H1 (cell line): ENCODE results near the gene PIGL. TPM values are rescaled to one million over a fixed set of nuclear protein-coding genes. Genes with fewer than 3 reads are reported as not detected.

Source experiments
- CTCF ChIA-PET: fragments of 300-600 bp; sonication (Branson Sonifier 250); formaldehyde crosslinking; loops from one replicate; lab custom pipeline; 2021; ENCODE audit not compliant: partially characterized antibody; lab: Charles Lee
- POLR2A ChIA-PET: fragments of 300-600 bp; sonication (Branson Sonifier 250); formaldehyde crosslinking; loops from one replicate; lab custom pipeline; 2021; ENCODE audit warnings: inconsistent platforms; ENCODE audit not compliant: partially characterized antibody; lab: Charles Lee
- DNase-seq, 2 experiments: peaks; one replicate each; pipeline versions ENCODE4 v3.0.0 to v3.0.0-alpha.2; 2010 to 2022; ENCODE audit warnings: low spot score in 2 of 2, low read depth in 1 of 2, mixed read lengths in 1 of 2
- FAIRE-seq: peaks from 2 replicates; lab custom pipeline; 2011; peaks lifted over from hg19 to GRCh38; lab: Jason Lieb, UNC
- H2AFZ ChIP-seq: 2 replicates; pipeline ENCODE4 v1.8.1; 2012; ENCODE audit warnings: low read length, inconsistent platforms
- H2AK5ac ChIP-seq: 2 replicates; pipeline ENCODE4 v1.6.1; 2013; ENCODE audit warnings: low read depth, low read length
- H2BK120ac ChIP-seq: replicated peaks from 2 replicates; pipeline ENCODE3; 2013; ENCODE audit warnings: low read depth, low read length, inconsistent platforms
- H2BK12ac ChIP-seq: 2 replicates; pipeline ENCODE4 v1.6.1; 2013; ENCODE audit warnings: low read depth, low read length
- H2BK15ac ChIP-seq: 2 replicates; pipeline ENCODE4 v1.6.1; 2013; ENCODE audit warnings: low read length
- H2BK20ac ChIP-seq: 2 replicates; pipeline ENCODE4 v1.6.1; 2013; ENCODE audit warnings: low read length
- H2BK5ac ChIP-seq: 2 replicates; pipeline ENCODE4 v1.6.1; 2013; ENCODE audit warnings: low read depth, low read length
- H3K14ac ChIP-seq: 2 replicates; pipeline ENCODE4 v1.6.1; 2013; ENCODE audit warnings: inconsistent platforms; ENCODE audit not compliant: insufficient read length
- H3K18ac ChIP-seq: 2 replicates; pipeline ENCODE4 v1.6.1; 2013; ENCODE audit warnings: low read length; ENCODE audit errors: extremely low read depth
- H3K23ac ChIP-seq: 2 replicates; pipeline ENCODE4 v1.6.1; 2013; ENCODE audit warnings: inconsistent platforms; ENCODE audit not compliant: insufficient read length
- H3K23me2 ChIP-seq: 2 replicates; pipeline ENCODE4 v1.6.1; 2013; ENCODE audit warnings: low read depth, low read length
- H3K27ac ChIP-seq: 2 replicates; pipeline ENCODE4 v1.6.1; 2011; ENCODE audit warnings: low read depth, low read length, inconsistent platforms
- H3K27me3 ChIP-seq, 4 experiments: replicated peaks in 1 of 4; 1 replicate in 1 of 4; 2 replicates in 3 of 4; pipeline versions ENCODE4 v1.6.1 to v1.8.1; 2011 to 2013; ENCODE audit warnings: low read length in 3 of 4, mild to moderate bottlenecking in 3 of 4, inconsistent platforms in 2 of 4, mixed read lengths in 2 of 4, moderate library complexity in 1 of 4; ENCODE audit not compliant: control insufficient read depth in 3 of 4, insufficient read depth in 3 of 4; ENCODE audit errors: extremely low read depth in 1 of 4
- H3K36me3 ChIP-seq, 4 experiments: 2 replicates each; pipeline versions ENCODE4 v1.6.1 to v1.8.1; 2011 to 2013; ENCODE audit warnings: mild to moderate bottlenecking in 4 of 4, low read length in 3 of 4, moderate library complexity in 2 of 4, control low read depth in 1 of 4, inconsistent platforms in 1 of 4; ENCODE audit not compliant: insufficient read depth in 4 of 4, control insufficient read depth in 2 of 4
- H3K4ac ChIP-seq: replicated peaks from 2 replicates; pipeline ENCODE3; 2013; ENCODE audit warnings: low read length, low read depth, mixed read lengths, inconsistent platforms; ENCODE audit not compliant: insufficient read length
- H3K4me1 ChIP-seq, 4 experiments: replicated peaks in 1 of 4; 1 replicate in 1 of 4; 2 replicates in 3 of 4; pipeline versions ENCODE4 v1.6.1 to v1.8.1; 2011 to 2013; ENCODE audit warnings: low read length in 3 of 4, inconsistent platforms in 2 of 4, mixed read lengths in 1 of 4; ENCODE audit not compliant: insufficient read depth in 4 of 4, control insufficient read depth in 3 of 4
- H3K4me2 ChIP-seq, 2 experiments: 2 replicates each; pipeline versions ENCODE4 v1.6.1 to v1.8.1; 2011 to 2013; ENCODE audit warnings: low read depth in 2 of 2, low read length in 2 of 2, control low read depth in 1 of 2, inconsistent platforms in 1 of 2, mild to moderate bottlenecking in 1 of 2; ENCODE audit not compliant: insufficient read depth in 1 of 2
- H3K4me3 ChIP-seq, 4 experiments: fragments of 200-600, 300-600 bp in 1 of 4; sonication (generic), shearing (Covaris generic), sonication (Bioruptor Twin) in 1 of 4; 2 replicates each; pipeline versions ENCODE4 v1.5.1 to v1.8.1; 2011 to 2016; ENCODE audit warnings: low read length in 4 of 4, low read depth in 3 of 4, control low read depth in 2 of 4, inconsistent platforms in 2 of 4, mild to moderate bottlenecking in 2 of 4, mixed read lengths in 1 of 4, moderate library complexity in 1 of 4; ENCODE audit not compliant: insufficient read depth in 2 of 4; ENCODE audit errors: extremely low read depth in 1 of 4
- H3K56ac ChIP-seq: replicated peaks from 2 replicates; pipeline ENCODE3; 2013; ENCODE audit warnings: low read depth, mild to moderate bottlenecking, mixed read lengths, low read length, inconsistent platforms; ENCODE audit not compliant: insufficient read length
- H3K79me1 ChIP-seq: 2 replicates; pipeline ENCODE4 v1.6.1; 2013; ENCODE audit warnings: low read depth, low read length, control low read depth
- H3K79me2 ChIP-seq, 2 experiments: 2 replicates each; pipeline versions ENCODE4 v1.6.1 to v1.8.1; 2012 to 2013; ENCODE audit warnings: low read length in 2 of 2, mild to moderate bottlenecking in 2 of 2, inconsistent platforms in 1 of 2; ENCODE audit not compliant: insufficient read depth in 2 of 2, control insufficient read depth in 1 of 2
- H3K9ac ChIP-seq, 4 experiments: replicated peaks in 1 of 4; 1 replicate in 1 of 4; 2 replicates in 3 of 4; pipeline versions ENCODE4 v1.6.1 to v1.8.1; 2011 to 2013; ENCODE audit warnings: low read depth in 3 of 4, low read length in 3 of 4, control low read depth in 2 of 4, mild to moderate bottlenecking in 2 of 4, moderate library complexity in 2 of 4, inconsistent platforms in 1 of 4; ENCODE audit errors: extremely low read depth in 1 of 4
- H3K9me3 ChIP-seq, 2 experiments: 2 replicates each; pipeline versions ENCODE4 v1.6.1 to v1.8.1; 2012 to 2013; ENCODE audit warnings: mild to moderate bottlenecking in 2 of 2, moderate library complexity in 2 of 2, control low read depth in 1 of 2, inconsistent platforms in 1 of 2, low read depth in 1 of 2, low read length in 1 of 2, mixed read lengths in 1 of 2; ENCODE audit not compliant: insufficient read depth in 2 of 2
- H4K20me1 ChIP-seq, 2 experiments: replicated peaks in 1 of 2; 2 replicates each; pipeline versions ENCODE3 to v1.8.1; 2011 to 2013; ENCODE audit warnings: inconsistent platforms in 2 of 2, low read length in 2 of 2, mild to moderate bottlenecking in 1 of 2; ENCODE audit not compliant: insufficient read depth in 2 of 2, control insufficient read depth in 1 of 2
- H4K5ac ChIP-seq: 2 replicates; pipeline ENCODE4 v1.6.1; 2013; ENCODE audit warnings: low read length, low read depth, mixed read lengths, inconsistent platforms; ENCODE audit not compliant: insufficient read length
- H4K8ac ChIP-seq: 2 replicates; pipeline ENCODE4 v1.8.0; 2013; ENCODE audit warnings: mild to moderate bottlenecking, moderate library complexity, low read length, inconsistent platforms; ENCODE audit not compliant: insufficient read depth; ENCODE audit errors: extremely low read depth
- H4K91ac ChIP-seq: replicated peaks from 2 replicates; pipeline ENCODE3; 2013; ENCODE audit warnings: low read length, mixed read lengths, inconsistent platforms; ENCODE audit not compliant: insufficient read length
- CBX5 ChIP-seq: fragments of 300-800, 300-1000 bp; sonication (generic); IDR thresholded peaks from 2 replicates; pipeline ENCODE4 v1.7.1; 2016; ENCODE audit warnings: antibody characterized with exemption, low read length, low read depth
- CEBPB ChIP-seq: IDR thresholded peaks from 2 replicates; pipeline ENCODE4 v1.6.1; 2012; ENCODE audit warnings: low read depth, low read length
- EP300 ChIP-seq, 2 experiments: IDR thresholded peaks; 1 replicate in 1 of 2; 2 replicates in 1 of 2; pipeline ENCODE4 v1.6.1; 2011 to 2012; ENCODE audit warnings: low read depth in 2 of 2, low read length in 2 of 2, mild to moderate bottlenecking in 2 of 2, borderline replicate concordance in 1 of 2, inconsistent platforms in 1 of 2, moderate library complexity in 1 of 2
- FOSL1 ChIP-seq: IDR thresholded peaks from 2 replicates; pipeline ENCODE4 v1.6.1; 2011; ENCODE audit warnings: mild to moderate bottlenecking, low read depth, low read length, moderate library complexity; ENCODE audit not compliant: insufficient read depth
- GABPA ChIP-seq: IDR thresholded peaks from 2 replicates; pipeline ENCODE4 v1.6.1; 2011; ENCODE audit warnings: mild to moderate bottlenecking, low read length, moderate library complexity, borderline replicate concordance; ENCODE audit not compliant: insufficient read depth
- GTF2F1 ChIP-seq: IDR thresholded peaks from 2 replicates; pipeline ENCODE4 v1.6.1; 2012; ENCODE audit warnings: low read depth, low read length, improper control_type of control experiment, borderline replicate concordance
- MAFK ChIP-seq: IDR thresholded peaks from 2 replicates; pipeline ENCODE4 v1.6.1; 2012; ENCODE audit warnings: low read depth, mild to moderate bottlenecking, improper control_type of control experiment, low read length
- NRF1 ChIP-seq: IDR thresholded peaks from 2 replicates; pipeline ENCODE4 v1.6.1; 2011; ENCODE audit warnings: mild to moderate bottlenecking, low read depth, low read length, improper control_type of control experiment
- POU5F1 ChIP-seq: IDR thresholded peaks from 2 replicates; pipeline ENCODE4 v1.6.1; 2011; ENCODE audit warnings: low read depth, mild to moderate bottlenecking, low read length, moderate library complexity
- RXRA ChIP-seq: IDR thresholded peaks from 2 replicates; pipeline ENCODE4 v1.6.1; 2011; ENCODE audit warnings: low read depth, mild to moderate bottlenecking, low read length, moderate library complexity; ENCODE audit not compliant: insufficient read depth
- SP1 ChIP-seq: IDR thresholded peaks from 2 replicates; pipeline ENCODE4 v1.6.1; 2011; ENCODE audit warnings: low read depth, low read length
- SP4 ChIP-seq: IDR thresholded peaks from 2 replicates; pipeline ENCODE4 v1.6.1; 2012; ENCODE audit warnings: low read length, inconsistent platforms
- SUZ12 ChIP-seq: fragments of 200-600 bp; sonication (generic); IDR thresholded peaks from 2 replicates; pipeline ENCODE4 v1.6.1; 2012; ENCODE audit warnings: mild to moderate bottlenecking, inconsistent platforms, low read length, moderate library complexity, mixed read lengths
- TAF1 ChIP-seq: IDR thresholded peaks from 2 replicates; pipeline ENCODE4 v1.6.1; 2011; ENCODE audit warnings: mild to moderate bottlenecking, low read depth, low read length
- TBP ChIP-seq: IDR thresholded peaks from 2 replicates; pipeline ENCODE4 v1.6.1; 2011; ENCODE audit warnings: low read depth, low read length, improper control_type of control experiment
- WGBS, 2 experiments: shearing (Covaris generic) in 1 of 2; methylation state at CpG; one replicate each; pipeline versions ENCODE4 v1.1.6 to v1.1.7; 2013 to 2015; ENCODE audit warnings: low lambda C conversion rate in 2 of 2, mixed read lengths in 2 of 2, inconsistent platforms in 1 of 2, low coverage in 1 of 2, missing lambda C conversion rate in 1 of 2; ENCODE audit not compliant: insufficient replicate concordance in 2 of 2, insufficient coverage in 1 of 2, insufficient read length in 1 of 2; ENCODE audit errors: extremely low coverage in 1 of 2, missing lambda C conversion rate in 1 of 2; 5-methylcytosine and 5-hydroxymethylcytosine counted together
- polyA plus RNA-seq, 7 experiments: library from polyadenylated mRNA; depleted of rRNA in 3 of 7; stranded (reverse) in 5 of 7; unstranded in 2 of 7; fragments of >200 nt in 5 of 7; fragments of 200-250 nt in 2 of 7; gene quantifications; 1 replicate in 5 of 7; 2 replicates in 1 of 7; 4 replicates in 1 of 7; pipeline versions ENCODE4 v1.2.1 to v1.2.3, GENCODE V29; 2011 to 2013; ENCODE audit warnings: missing spikeins in 2 of 7, mixed read lengths in 2 of 7
- total RNA-seq: library from RNA; stranded (reverse); fragmentation: NEBNext Ultra II Directional; extraction: Animal tissue kit (Norgen Biotek cat#: 25700); gene quantifications from 2 replicates; pipeline ENCODE4 v1.2.1, GENCODE V29; 2021

The PIGL gene
- total and polyA plus RNA-seq, 2 of the 8 experiments (the other 6 are each of a cell fraction or from before 2014, with no cell fraction given) = 28.4 to 30.8 TPM

DNA sequence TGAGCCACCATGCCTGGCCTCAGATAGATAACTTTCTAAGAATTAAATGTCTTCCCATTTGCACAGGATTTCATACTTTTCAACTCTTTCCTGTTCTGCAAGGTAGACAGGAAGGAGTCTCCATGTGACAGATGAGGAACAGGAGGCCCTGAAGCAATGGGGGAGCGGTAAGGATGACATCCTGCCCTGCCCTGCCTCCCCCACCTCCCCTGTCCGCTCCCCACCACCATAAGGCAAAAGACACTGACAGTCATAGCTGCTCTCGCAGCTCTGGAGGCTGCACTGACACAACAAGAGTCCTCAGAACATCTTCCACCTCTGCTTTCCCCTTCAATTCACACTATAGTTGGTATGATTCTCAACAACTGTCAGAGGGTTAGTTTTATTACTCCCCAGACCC, 126.6 kb downstream of the PIGL start:
- Histone ChIP-seq H2AFZ (no peak overlapping the region), H3K4me3 (no peak overlapping the region), H3K23ac (no peak overlapping the region), H3K9ac (no peak overlapping the region), H3K27me3 (no peaks in the 10 kb centered on the region), H4K8ac (no peak overlapping the region), H3K9me3 (no peaks in the 10 kb centered on the region), H4K91ac (no peak overlapping the region), H2BK20ac (no peak overlapping the region), H3K36me3 (peaks cover 12 to 51% (median 33%) of the 10 kb centered on the region in 4 experiments), H2BK120ac (no peak overlapping the region), H3K79me2 (no peaks in the 10 kb centered on the region; a peak in 1 of 4 replicates), H3K79me1 (no peaks in the 10 kb centered on the region), H2BK12ac (no peak overlapping the region), H3K27ac (no peak overlapping the region), H3K23me2 (no peaks in the 10 kb centered on the region), H4K5ac (no peak overlapping the region), H3K4me2 (no peak overlapping the region), H3K56ac (no peak overlapping the region), H3K4ac (no peak overlapping the region), H3K18ac (no peak overlapping the region), H2BK15ac (no peak overlapping the region), H4K20me1 (peaks cover 0 to 3% of the 10 kb centered on the region in 2 experiments), H2AK5ac (no peak overlapping the region), H3K14ac (no peak overlapping the region), H2BK5ac (no peak overlapping the region), H3K4me1 (no peaks in the 10 kb centered on the region)
- POLR2A ChIA-PET = interaction anchor here (0.7 to 8.1 kb wide), 7 partner anchors 8 to 130 kb away, joined by 3 to 71 read pairs (median 4); partner anchors contain the start of gene CENPV
- no peak for DNase-seq
- 77% methylated on average over 3 of the region's 3 CpGs; no CpG with 5 or more reads in 1 of the 2 experiments for whole genome bisulfite sequencing, 2 experiments
- CTCF ChIA-PET = interaction anchor here (0.9 to 1.5 kb wide), 3 partner anchors 8 to 46 kb away, joined by 3 read pairs; no protein-coding TSS in a partner anchor
- FAIRE-seq = no peak
- TF ChIP-seq TAF1 = no peak
- no peak for TF ChIP-seq GTF2F1
- TF ChIP-seq SUZ12 = no peak
- TF ChIP-seq POU5F1 = no peak
- no peak for TF ChIP-seq EP300 (IDR thresholded peaks at IDR 0.05; ENCODE audit: borderline replicate concordance in 1 of 2, low read depth in 2 of 2, low read length in 2 of 2)
- TF ChIP-seq TBP = no peak
- no peak for TF ChIP-seq SP4
- no peak for TF ChIP-seq SP1
- TF ChIP-seq CEBPB = no peak
- no peak for TF ChIP-seq CBX5
- TF ChIP-seq GABPA = no peak
- no peak for TF ChIP-seq MAFK
- no peak for TF ChIP-seq FOSL1
- TF ChIP-seq NRF1 = no peak
- TF ChIP-seq RXRA = no peak
